GM23338 (cell line): ENCODE results near the gene GSDME. TPM values are rescaled to one million over a fixed set of nuclear protein-coding genes. Genes with fewer than 3 reads are reported as not detected.
A peak's percentile ranks its signal among the peaks of the same experiment; 100 is the strongest.

Experiments used
- ATAC-seq: fragments of 200-7000 bp; cut with Tn5 transposase; 3 replicates; pipeline ENCODE4 v1.9.1; 2020
- DNase-seq: peaks from one replicate; pipeline ENCODE4 v3.0.0-alpha.2; 2015; ENCODE audit warnings: low spot score
- H2AFZ ChIP-seq: fragments of 200-600 bp; sonication (generic); 2 replicates; pipeline ENCODE4 v1.8.0; 2016; ENCODE audit warnings: antibody characterized with exemption, mild to moderate bottlenecking, moderate library complexity
- H3F3A ChIP-seq: fragments of 200-600 bp; sonication (generic); replicated peaks from 2 replicates; pipeline ENCODE4 v1.8.0; 2017; ENCODE audit warnings: antibody characterized with exemption, mixed run types, low read depth
- H3K27ac ChIP-seq: fragments of 200-600 bp; sonication (generic); 2 replicates; pipeline ENCODE4 v1.6.1; 2016; ENCODE audit warnings: low read depth
- H3K27me3 ChIP-seq: fragments of 200-600 bp; sonication (generic); 2 replicates; pipeline ENCODE4 v1.8.0; 2016; ENCODE audit warnings: mild to moderate bottlenecking, mixed run types, moderate library complexity; ENCODE audit not compliant: insufficient read depth
- H3K36me3 ChIP-seq: fragments of 200-600 bp; sonication (generic); 2 replicates; pipeline ENCODE4 v1.8.0; 2016; ENCODE audit warnings: mild to moderate bottlenecking; ENCODE audit not compliant: insufficient read depth
- H3K4me1 ChIP-seq: fragments of 200-600 bp; sonication (generic); 2 replicates; pipeline ENCODE4 v1.8.0; 2016; ENCODE audit warnings: mild to moderate bottlenecking, moderate library complexity; ENCODE audit not compliant: insufficient read depth
- H3K4me2 ChIP-seq: fragments of 200-600 bp; sonication (generic); 2 replicates; pipeline ENCODE4 v1.7.1; 2017; ENCODE audit warnings: mixed run types
- H3K4me3 ChIP-seq: fragments of 200-600 bp; sonication (generic); 2 replicates; pipeline ENCODE4 v1.6.1; 2016; ENCODE audit warnings: mixed run types
- H3K79me2 ChIP-seq: fragments of 200-600 bp; sonication (generic); replicated peaks from 2 replicates; pipeline ENCODE4 v1.8.0; 2017; ENCODE audit warnings: mild to moderate bottlenecking; ENCODE audit not compliant: insufficient read depth
- H3K9me2 ChIP-seq: fragments of 200-600 bp; sonication (generic); 2 replicates; pipeline ENCODE4 v1.8.0; 2017; ENCODE audit not compliant: insufficient read depth
- H4K20me1 ChIP-seq: fragments of 200-600 bp; sonication (generic); replicated peaks from 2 replicates; pipeline ENCODE4 v1.8.0; 2017; ENCODE audit warnings: mild to moderate bottlenecking; ENCODE audit not compliant: insufficient read depth
- H3K27ac Mint-ChIP-seq: 2 replicates; pipeline ENCODE4 v1.8.0; 2020; ENCODE audit warnings: inconsistent platforms, mild to moderate bottlenecking, moderate library complexity, mixed read lengths
- H3K27me3 Mint-ChIP-seq: 3 replicates; pipeline ENCODE4 v1.8.0; 2022; ENCODE audit warnings: low read depth, mild to moderate bottlenecking, moderate library complexity, mixed read lengths, inconsistent platforms; ENCODE audit not compliant: insufficient read depth, poor library complexity
- H3K36me3 Mint-ChIP-seq: 3 replicates; pipeline ENCODE4 v1.8.0; 2021; ENCODE audit warnings: low read depth, mild to moderate bottlenecking, inconsistent platforms, moderate library complexity, mixed read lengths
- H3K4me1 Mint-ChIP-seq: 3 replicates; pipeline ENCODE4 v1.8.0; 2020; ENCODE audit warnings: mild to moderate bottlenecking, inconsistent platforms, mixed read lengths
- H3K4me3 Mint-ChIP-seq: 3 replicates; pipeline ENCODE4 v1.8.0; 2021; ENCODE audit warnings: moderate library complexity, mild to moderate bottlenecking, inconsistent platforms, mixed read lengths
- H3K9me3 Mint-ChIP-seq: 3 replicates; pipeline ENCODE4 v1.8.0; 2020; ENCODE audit warnings: moderate library complexity, mild to moderate bottlenecking, inconsistent platforms, mixed read lengths
- CREB1 ChIP-seq: fragments of 250-450 bp; sonication (Bioruptor Pico); IDR thresholded peaks from 2 replicates; pipeline ENCODE4 v1.5.0; 2020; ENCODE audit warnings: low read depth, mild to moderate bottlenecking, moderate library complexity
- CTCF ChIP-seq, 2 experiments: fragments of 200-600 bp in 1 of 2; sonication (generic) in 1 of 2; conservative IDR thresholded peaks; 2 replicates each; pipeline versions ENCODE4 v1.5.1 to v1.6.1; 2016 to 2017; ENCODE audit warnings: antibody characterized with exemption in 2 of 2, low read depth in 2 of 2, mild to moderate bottlenecking in 2 of 2, moderate library complexity in 1 of 2
- EZH2 ChIP-seq: fragments of 200-600 bp; sonication (generic); IDR thresholded peaks from one replicate; pipeline ENCODE4 v1.8.0; 2017; ENCODE audit warnings: antibody characterized with exemption, mild to moderate bottlenecking, low read depth; ENCODE audit not compliant: unreplicated experiment
- EZH2phosphoT487 ChIP-seq: fragments of 200-600 bp; sonication (generic); IDR thresholded peaks from one replicate; pipeline ENCODE4 v1.8.1; 2018; ENCODE audit warnings: antibody characterized with exemption; ENCODE audit not compliant: unreplicated experiment
- JUNB ChIP-seq: IDR thresholded peaks from one replicate; pipeline ENCODE4 v1.6.1; 2016; ENCODE audit warnings: antibody characterized with exemption; ENCODE audit not compliant: unreplicated experiment
- NANOG ChIP-seq: IDR thresholded peaks from 2 replicates; pipeline ENCODE4 v1.6.1; 2016; ENCODE audit warnings: antibody characterized with exemption, borderline replicate concordance
- POLR2AphosphoS5 ChIP-seq: IDR thresholded peaks from 2 replicates; pipeline ENCODE4 v1.6.1; 2016; ENCODE audit warnings: antibody characterized with exemption, low read depth
- REST ChIP-seq: IDR thresholded peaks from one replicate; pipeline ENCODE4 v1.6.1; 2018; ENCODE audit warnings: antibody characterized with exemption; ENCODE audit not compliant: unreplicated experiment
- ZNF114 ChIP-seq: fragments of 250-450 bp; sonication (Bioruptor Pico); IDR thresholded peaks from 2 replicates; pipeline ENCODE4 v1.5.0; 2020; ENCODE audit warnings: mild to moderate bottlenecking, moderate library complexity
- ZNF462 ChIP-seq: fragments of 250-450 bp; sonication (Bioruptor Pico); IDR thresholded peaks from 2 replicates; pipeline ENCODE4 v1.5.0; 2020; ENCODE audit warnings: mild to moderate bottlenecking, moderate library complexity
- polyA plus RNA-seq: library from polyadenylated mRNA; unstranded; fragments of >200 nt; fragmentation: Nextera tagmentation; extraction: Ambion mirVana; gene quantifications from 2 replicates; pipeline ENCODE4 v1.2.1, GENCODE V29; 2016
- total RNA-seq: library from RNA; depleted of rRNA; stranded (reverse); fragments of >200 nt; shearing (Covaris generic); gene quantifications from 2 replicates; pipeline ENCODE4 v1.2.3, GENCODE V29; 2014
- TF ChIP-seq, protein P1 (sequence below): IDR thresholded peaks from 2 replicates; pipeline ENCODE4 v1.6.1; 2016; ENCODE audit warnings: antibody characterized with exemption

The GSDME gene
- total and polyA plus RNA-seq, 2 experiments from 2014 or later = 8.3 to 8.5 TPM

GRCh38 chr7:24669971-24670591 lies 87.2 kb downstream of the GSDME start (continued):
- no peak for TF ChIP-seq CTCF (conservative IDR thresholded peaks at IDR 0.05; ENCODE audit: low read depth in 2 of 2)
- TF ChIP-seq ZNF462 = no peak
- no peak for TF ChIP-seq ZNF114 (CRISPR knock-in tag)
- no peak for TF ChIP-seq EZH2phosphoT487

DNA sequence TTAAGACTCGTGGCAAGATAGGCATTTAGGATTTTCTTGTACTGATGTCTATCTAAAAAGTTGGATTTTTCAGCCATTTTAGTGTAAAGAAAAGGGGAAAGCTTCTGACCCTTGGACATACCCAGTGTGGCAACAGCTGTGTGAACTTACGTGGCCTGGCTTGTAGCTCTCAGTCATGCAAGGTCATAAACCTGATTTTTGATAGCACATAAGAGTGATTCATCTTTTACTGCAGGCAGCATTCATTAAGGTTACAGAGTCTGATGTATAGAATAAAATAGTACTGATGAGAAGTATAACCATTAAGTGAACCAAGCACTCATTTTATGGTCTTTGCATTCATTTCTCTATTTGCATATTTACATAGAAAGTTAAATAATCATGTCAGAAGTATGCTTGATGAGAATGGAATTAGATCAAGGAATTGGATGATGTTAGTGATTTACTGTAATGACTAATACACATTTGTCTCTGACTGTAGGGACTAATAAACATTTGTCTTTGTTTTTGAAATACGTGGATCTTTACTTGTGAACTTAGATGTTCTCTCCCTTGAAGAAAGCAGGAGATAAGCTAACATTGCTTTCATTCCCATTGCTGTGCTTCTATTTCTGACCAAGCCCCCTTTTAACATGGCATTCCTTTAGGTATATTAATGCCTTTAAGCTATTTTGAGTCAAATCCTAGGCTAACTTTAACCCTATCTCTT lies 88.2 kb downstream of the GSDME start:
- Mint-ChIP-seq H3K27ac (peak overlapping the region; percentile 56; the same call in 1 of the 2 replicates), H3K36me3 (peaks cover 54% of the 10 kb centered on the region)
- TF ChIP-seq NANOG (no peak), REST (no peak), CREB1 (CRISPR knock-in tag) (no peak), EZH2 (no peak), JUNB (no peak), ZNF114 (CRISPR knock-in tag) (no peak), POLR2AphosphoS5 (no peak), EZH2phosphoT487 (no peak)
- TF ChIP-seq, protein P1, sequence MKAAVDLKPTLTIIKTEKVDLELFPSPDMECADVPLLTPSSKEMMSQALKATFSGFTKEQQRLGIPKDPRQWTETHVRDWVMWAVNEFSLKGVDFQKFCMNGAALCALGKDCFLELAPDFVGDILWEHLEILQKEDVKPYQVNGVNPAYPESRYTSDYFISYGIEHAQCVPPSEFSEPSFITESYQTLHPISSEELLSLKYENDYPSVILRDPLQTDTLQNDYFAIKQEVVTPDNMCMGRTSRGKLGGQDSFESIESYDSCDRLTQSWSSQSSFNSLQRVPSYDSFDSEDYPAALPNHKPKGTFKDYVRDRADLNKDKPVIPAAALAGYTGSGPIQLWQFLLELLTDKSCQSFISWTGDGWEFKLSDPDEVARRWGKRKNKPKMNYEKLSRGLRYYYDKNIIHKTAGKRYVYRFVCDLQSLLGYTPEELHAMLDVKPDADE = no peak

More for the DNA sequence above, 88.2 kb downstream of the GSDME start:
- Mint-ChIP-seq H3K9me3 (peaks cover 2% of the 10 kb centered on the region; the same call in 1 of the 3 replicates), H3K27me3 (no peaks in the 10 kb centered on the region), H3K4me3 (no peak overlapping the region), H3K4me1 (peaks cover 33% of the 10 kb centered on the region; the same call in 2 of the 3 replicates)
- DNase-seq = no peak
- Histone ChIP-seq H3K36me3 (peaks cover 5% of the 10 kb centered on the region; the same call in 1 of the 2 replicates), H3K4me1 (peaks cover 20% of the 10 kb centered on the region), H3K4me3 (no peak overlapping the region), H3K27me3 (no peaks in the 10 kb centered on the region), H3K79me2 (peaks cover 43% of the 10 kb centered on the region), H2AFZ (no peak overlapping the region), H3K27ac (peak overlapping the region; percentile 73; the same call in 1 of the 2 replicates), H3F3A (no peaks in the 10 kb centered on the region), H3K4me2 (no peak overlapping the region), H4K20me1 (peaks cover 6% of the 10 kb centered on the region; the same call in 1 of the 2 replicates), H3K9me2 (no peaks in the 10 kb centered on the region)
- ATAC-seq = no peak
